Neutrophil (primary cell): ENCODE results near the gene WDFY3.

Source experiments
- H3K27ac ChIP-seq: fragments of 200-600 bp; sonication (generic); 2 replicates; pipeline ENCODE4 v1.5.1; 2016; ENCODE audit warnings: mild to moderate bottlenecking, moderate library complexity
- H3K27me3 ChIP-seq: fragments of 200-600 bp; sonication (generic); 2 replicates; pipeline ENCODE4 v1.6.0; 2016; ENCODE audit warnings: mild to moderate bottlenecking
- H3K36me3 ChIP-seq: fragments of 200-600 bp; sonication (generic); 2 replicates; pipeline ENCODE4 v1.5.1; 2017
- H3K4me1 ChIP-seq, 2 experiments: fragments of 200-600 bp in 1 of 2; sonication (generic) in 1 of 2; 1 replicate in 1 of 2; 2 replicates in 1 of 2; pipeline versions ENCODE4 v1.5.1 to v1.6.1; 2013 to 2016; ENCODE audit warnings: low read depth in 1 of 2, low read length in 1 of 2, mild to moderate bottlenecking in 1 of 2, moderate library complexity in 1 of 2; ENCODE audit not compliant: control insufficient read depth in 1 of 2, insufficient read depth in 1 of 2
- H3K4me3 ChIP-seq, 2 experiments: fragments of 200-600 bp in 1 of 2; sonication (generic) in 1 of 2; 1 replicate in 1 of 2; 2 replicates in 1 of 2; pipeline ENCODE4 v1.5.1; 2013 to 2016; ENCODE audit warnings: low read depth in 1 of 2, low read length in 1 of 2, mild to moderate bottlenecking in 1 of 2, moderate library complexity in 1 of 2
- H3K9me3 ChIP-seq: fragments of 200-600 bp; sonication (generic); 2 replicates; pipeline ENCODE4 v1.5.1; 2016
- TF ChIP-seq, protein P1 (sequence below): fragments of 200-600 bp; sonication (generic); IDR thresholded peaks from 2 replicates; pipeline ENCODE4 v1.5.1; 2016; ENCODE audit warnings: antibody characterized with exemption

Gene WDFY3

DNA sequence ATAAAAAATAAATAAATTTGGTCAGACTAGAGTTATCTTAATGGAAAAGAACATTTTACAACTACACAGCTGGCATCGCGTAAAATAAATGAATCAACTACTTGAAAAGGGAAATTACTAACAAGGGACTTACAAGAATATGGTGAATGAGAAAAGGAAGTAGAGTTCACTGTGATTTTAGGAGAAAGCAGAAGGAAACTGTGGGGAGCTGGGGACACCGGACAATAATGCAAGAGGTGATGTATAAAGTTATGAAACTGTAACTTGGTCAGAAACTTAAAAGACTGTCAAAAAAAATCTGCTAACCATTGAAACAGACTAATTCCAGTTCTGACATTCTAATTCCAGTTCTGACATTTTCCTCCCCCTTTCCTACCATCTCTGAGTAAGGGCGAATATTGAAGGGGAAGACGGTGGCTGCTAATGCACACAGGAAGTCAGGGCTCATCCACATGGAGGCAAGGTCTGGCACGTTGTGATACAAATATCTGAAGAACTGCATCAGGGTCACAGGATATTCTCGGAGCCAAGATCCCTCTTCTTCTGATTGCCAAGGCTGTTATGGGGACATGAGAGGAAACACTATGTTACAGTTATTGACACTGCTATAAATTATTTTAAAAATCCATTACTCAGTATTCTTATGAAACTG, 213.0 kb downstream of the WDFY3 start:
- H3K4me3 ChIP-seq = peak overlapping the region; percentile 40 to 47
- peaks cover 65% of the 10 kb centered on the region for H3K36me3 ChIP-seq
- H3K27me3 ChIP-seq = no peaks in the 10 kb centered on the region
- TF ChIP-seq, protein P1, sequence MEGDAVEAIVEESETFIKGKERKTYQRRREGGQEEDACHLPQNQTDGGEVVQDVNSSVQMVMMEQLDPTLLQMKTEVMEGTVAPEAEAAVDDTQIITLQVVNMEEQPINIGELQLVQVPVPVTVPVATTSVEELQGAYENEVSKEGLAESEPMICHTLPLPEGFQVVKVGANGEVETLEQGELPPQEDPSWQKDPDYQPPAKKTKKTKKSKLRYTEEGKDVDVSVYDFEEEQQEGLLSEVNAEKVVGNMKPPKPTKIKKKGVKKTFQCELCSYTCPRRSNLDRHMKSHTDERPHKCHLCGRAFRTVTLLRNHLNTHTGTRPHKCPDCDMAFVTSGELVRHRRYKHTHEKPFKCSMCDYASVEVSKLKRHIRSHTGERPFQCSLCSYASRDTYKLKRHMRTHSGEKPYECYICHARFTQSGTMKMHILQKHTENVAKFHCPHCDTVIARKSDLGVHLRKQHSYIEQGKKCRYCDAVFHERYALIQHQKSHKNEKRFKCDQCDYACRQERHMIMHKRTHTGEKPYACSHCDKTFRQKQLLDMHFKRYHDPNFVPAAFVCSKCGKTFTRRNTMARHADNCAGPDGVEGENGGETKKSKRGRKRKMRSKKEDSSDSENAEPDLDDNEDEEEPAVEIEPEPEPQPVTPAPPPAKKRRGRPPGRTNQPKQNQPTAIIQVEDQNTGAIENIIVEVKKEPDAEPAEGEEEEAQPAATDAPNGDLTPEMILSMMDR = no peak
- H3K9me3 ChIP-seq = no peaks in the 10 kb centered on the region
- peak overlapping the region; percentile 87 for H3K27ac ChIP-seq
- H3K4me1 ChIP-seq = peaks cover 56% of the 10 kb centered on the region in 2 experiments

DNA sequence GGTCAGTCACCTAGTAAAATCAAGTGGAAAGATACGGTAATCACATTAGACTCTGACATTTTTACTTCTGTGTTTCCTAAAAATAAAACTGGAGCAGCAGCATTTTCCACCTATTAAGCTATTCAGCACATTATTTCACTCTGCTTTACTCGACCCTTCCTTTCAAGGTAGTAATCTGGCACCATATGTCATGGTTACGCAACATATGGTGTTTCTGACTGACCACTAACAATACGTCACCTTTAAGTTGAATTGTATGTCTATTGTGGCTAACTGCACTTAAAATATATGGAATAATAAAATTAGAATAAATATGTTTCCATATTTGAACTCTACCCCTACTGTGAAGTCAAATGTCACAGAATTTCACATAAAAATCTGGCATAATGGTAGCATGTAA, 214.8 kb downstream of the WDFY3 start:
- no peak overlapping the region for H3K4me3 ChIP-seq
- no peaks in the 10 kb centered on the region for H3K9me3 ChIP-seq
- H3K27me3 ChIP-seq = no peaks in the 10 kb centered on the region
- peaks cover 52 to 56% of the 10 kb centered on the region in 2 experiments for H3K4me1 ChIP-seq
- H3K36me3 ChIP-seq = peaks cover 75% of the 10 kb centered on the region
- TF ChIP-seq, protein P1 = no peak
- H3K27ac ChIP-seq = peak overlapping the region; percentile 87

DNA sequence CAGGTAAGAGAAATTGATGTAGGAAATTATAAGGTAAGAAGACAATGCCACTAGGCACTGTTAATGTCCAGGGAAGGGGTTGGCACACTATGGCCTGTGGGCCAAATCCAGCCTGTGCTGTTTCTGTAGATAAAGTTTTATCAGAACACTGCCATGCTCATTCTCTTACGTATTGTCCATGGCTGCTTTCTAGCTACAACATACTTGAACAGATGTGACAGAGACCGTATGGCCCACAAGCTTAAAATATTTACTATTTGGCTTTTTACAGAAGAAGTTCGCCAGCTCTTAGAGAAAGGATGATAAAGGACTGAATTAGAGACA, 215.6 kb downstream of the WDFY3 start:
- H3K4me1 ChIP-seq = peaks cover 52 to 56% of the 10 kb centered on the region in 2 experiments
- peaks cover 75% of the 10 kb centered on the region for H3K36me3 ChIP-seq
- H3K9me3 ChIP-seq = no peaks in the 10 kb centered on the region
- H3K27ac ChIP-seq = peak overlapping the region; percentile 87
- TF ChIP-seq, protein P1 = no peak
- H3K27me3 ChIP-seq = no peaks in the 10 kb centered on the region
- H3K4me3 ChIP-seq = no peak overlapping the region

DNA sequence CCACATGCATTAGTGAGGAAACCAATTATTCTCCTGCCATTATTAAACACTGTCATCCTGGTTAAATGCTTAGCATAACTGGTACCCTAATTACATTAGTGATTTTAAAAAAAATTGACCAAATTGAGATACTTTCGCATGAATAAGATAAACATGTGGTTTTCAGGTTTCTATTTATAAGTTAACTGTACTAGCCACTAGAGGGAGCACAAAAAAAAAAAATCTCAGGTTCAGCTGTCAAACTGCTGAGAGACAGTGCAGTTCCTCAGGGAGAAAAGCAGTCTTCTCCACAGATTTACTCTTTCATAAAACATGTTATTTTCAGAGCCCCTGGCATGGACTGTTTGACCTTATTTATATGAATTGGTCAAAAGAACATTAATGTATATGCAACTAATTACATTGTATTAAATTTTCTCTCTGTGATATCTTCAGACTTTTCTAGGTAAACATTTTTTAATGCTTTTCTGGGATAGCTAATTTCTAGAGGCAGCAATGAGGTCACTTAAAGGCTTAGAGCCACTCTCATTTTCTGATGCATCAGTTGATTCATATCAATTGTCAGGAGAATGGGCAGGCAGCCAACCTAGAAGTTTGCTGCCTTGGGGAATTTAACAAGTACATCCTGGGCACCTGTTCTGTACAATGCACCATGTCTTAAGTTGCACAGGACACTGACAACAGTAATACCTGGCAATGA, 216.1 kb downstream of the WDFY3 start:
- TF ChIP-seq, protein P1 = peak; percentile 53

DNA sequence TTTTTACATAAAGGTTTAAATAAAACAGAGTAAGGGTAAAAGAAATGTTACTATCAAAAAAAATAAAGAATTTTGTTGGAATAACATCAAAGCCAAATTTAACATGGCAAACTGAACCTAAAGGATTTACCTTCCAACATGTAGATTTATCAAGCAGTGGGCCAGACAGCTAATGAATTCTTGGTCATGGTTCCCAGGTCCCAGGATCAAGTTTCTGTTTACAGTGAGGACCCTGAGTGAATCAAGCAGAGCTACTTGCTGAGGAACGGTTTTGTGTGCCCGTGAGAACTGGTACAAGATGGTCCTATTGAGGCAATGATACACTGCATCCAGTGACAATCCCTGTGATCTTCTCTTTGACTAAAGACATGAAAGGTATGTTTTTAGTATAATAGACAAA, 226.4 kb downstream of the WDFY3 start:
- Histone ChIP-seq H3K27me3 (no peaks in the 10 kb centered on the region), H3K4me1 (no peaks in the 10 kb centered on the region), H3K4me3 (no peak overlapping the region), H3K9me3 (no peaks in the 10 kb centered on the region), H3K36me3 (peaks cover 89% of the 10 kb centered on the region), H3K27ac (no peak overlapping the region)
- TF ChIP-seq, protein P1 = no peak

More for the DNA sequence above, 216.1 kb downstream of the WDFY3 start:
- peaks cover 52 to 54% of the 10 kb centered on the region in 2 experiments for H3K4me1 ChIP-seq
- peak overlapping the region; percentile 87 for H3K27ac ChIP-seq
- no peaks in the 10 kb centered on the region for H3K9me3 ChIP-seq
- no peaks in the 10 kb centered on the region for H3K27me3 ChIP-seq
- no peak overlapping the region for H3K4me3 ChIP-seq
- H3K36me3 ChIP-seq = peaks cover 77% of the 10 kb centered on the region
